ENCODE results near the gene RNF144A.

- TF ChIP-seq CTCF (IDR thresholded peaks at IDR 0.05): peak in 5 of 12 donors; percentile 6 to 34 (median 16)
- no peak for TF ChIP-seq POLR2A (IDR thresholded peaks at IDR 0.05)
These were observed 39.6 kb upstream of the RNF144A start, which contains the start of gene RSAD2 for GRCh38 chr2:6877402-6878304.
